ENCODE results near the gene RFK. TPM values are rescaled to one million over a fixed set of nuclear protein-coding genes. Genes with fewer than 3 reads are reported as not detected.

The RFK gene
- total RNA-seq, 1 donor from 2014 or later, result 24.4 TPM

- DNase-seq (no peak), ATAC-seq (ENCODE audit: poor library complexity) (no peak)
Observed at GRCh38 chr9:76352026-76352620, 42.1 kb downstream of the RFK start.

GRCh38 chr9:76351006-76351405, 43.2 kb downstream of the RFK start:
- ATAC-seq (ENCODE audit: poor library complexity), result no peak
- DNase-seq, result no peak
- intact Hi-C loops (cut with DNase I), result no loop called here

More at GRCh38 chr9:76352026-76352620, 42.1 kb downstream of the RFK start:
- intact Hi-C loops (cut with DNase I), result no loop called here

DNA sequence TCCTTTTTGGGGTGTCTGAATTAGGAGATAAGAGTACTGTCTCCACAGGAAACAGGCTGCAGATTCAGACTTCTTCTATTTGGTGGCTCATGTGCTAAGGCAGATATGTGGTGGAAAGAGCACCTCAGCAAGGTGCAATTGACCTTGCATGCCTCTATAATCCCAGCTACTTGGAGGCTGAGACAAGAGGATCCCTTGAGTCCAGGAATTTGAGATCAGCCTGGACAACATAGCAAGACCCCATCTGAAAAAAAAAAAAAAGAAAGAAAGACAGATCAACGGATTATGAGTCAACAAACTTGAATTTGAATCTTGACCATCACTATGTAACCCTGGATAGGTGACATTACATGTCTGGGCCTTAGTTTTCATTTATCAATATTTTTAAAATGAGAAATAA, 44.4 kb downstream of the RFK start:
- intact Hi-C loops (cut with DNase I), result no loop called here
- no peak for ATAC-seq (ENCODE audit: poor library complexity)
- DNase-seq, result no peak

DNA sequence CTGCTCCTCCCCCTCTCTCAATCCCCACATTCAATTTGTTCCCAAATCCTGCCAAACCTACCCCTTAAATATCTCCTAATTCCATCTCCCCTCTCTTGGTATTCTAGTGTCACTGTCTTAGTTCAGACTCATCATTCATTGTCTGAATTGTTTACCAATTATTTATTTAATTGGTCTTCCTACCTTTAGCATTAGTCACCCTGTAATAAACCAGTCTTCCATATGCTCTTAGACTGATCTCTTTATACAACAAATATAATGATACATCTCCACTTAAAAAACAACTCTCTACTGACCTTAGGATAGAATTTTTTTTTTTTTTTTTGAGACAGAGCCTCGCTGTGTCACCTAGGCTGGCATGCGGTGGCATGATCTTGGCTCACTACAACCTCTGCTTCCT, 51.4 kb downstream of the RFK start:
- intact Hi-C loops (cut with DNase I), result no loop called here
- no peak for ATAC-seq (ENCODE audit: poor library complexity)

GRCh38 chr9:76342201-76342600, 52.0 kb downstream of the RFK start:
- no peak for DNase-seq
- intact Hi-C loops (cut with DNase I), result no loop called here
- ATAC-seq (ENCODE audit: poor library complexity), result no peak

More for the DNA sequence above, 51.4 kb downstream of the RFK start:
- no peak for DNase-seq

GRCh38 chr9:76341616-76342015, 52.6 kb downstream of the RFK start:
- ATAC-seq (ENCODE audit: poor library complexity) (no peak), DNase-seq (no peak)
- intact Hi-C loops (cut with DNase I), result no loop called here

- intact Hi-C loops (cut with DNase I), result no loop called here
- no peak for ATAC-seq (ENCODE audit: poor library complexity)
Observed at GRCh38 chr9:76338418-76338817, 55.8 kb downstream of the RFK start.

DNA sequence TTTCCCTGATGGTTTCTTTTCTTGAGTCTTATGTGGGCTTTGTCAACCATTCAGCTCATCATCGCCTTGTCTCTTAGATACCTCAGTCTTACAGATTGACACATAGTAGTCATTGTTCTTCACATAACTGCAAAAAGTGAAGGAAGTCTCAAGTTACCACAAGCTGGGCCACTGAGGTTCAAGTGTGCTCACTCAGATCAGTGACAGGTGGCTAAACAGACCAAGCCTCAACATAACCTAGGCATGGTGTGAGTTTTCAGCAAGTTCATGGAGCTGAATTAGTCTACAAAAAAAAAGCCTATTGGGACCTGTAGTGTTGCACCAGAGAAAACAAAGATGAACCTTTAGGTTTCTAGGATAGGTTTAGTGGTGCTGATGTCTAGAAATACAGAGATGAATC, 58.2 kb downstream of the RFK start:
- intact Hi-C loops (cut with DNase I), result no loop called here
- no peak for ATAC-seq (ENCODE audit: poor library complexity)

More at GRCh38 chr9:76338418-76338817, 55.8 kb downstream of the RFK start:
- DNase-seq, result no peak

More for the DNA sequence above, 58.2 kb downstream of the RFK start:
- no peak for DNase-seq

Other genes starting within 250 kb of the RFK start
- gene GCNT1, start 64.8 kb upstream of the RFK start, total RNA-seq, result 3.0 TPM